SIG-M5 treated with dmso at 0.1 percent for 504 hours (cell line): ENCODE data around the gene BEGAIN.

Experiments used
- DNase-seq: peaks from one replicate; lab custom pipeline; 2025; ENCODE audit not compliant: unreplicated experiment; lab: John Stamatoyannopoulos, UW

BEGAIN gene

DNA sequence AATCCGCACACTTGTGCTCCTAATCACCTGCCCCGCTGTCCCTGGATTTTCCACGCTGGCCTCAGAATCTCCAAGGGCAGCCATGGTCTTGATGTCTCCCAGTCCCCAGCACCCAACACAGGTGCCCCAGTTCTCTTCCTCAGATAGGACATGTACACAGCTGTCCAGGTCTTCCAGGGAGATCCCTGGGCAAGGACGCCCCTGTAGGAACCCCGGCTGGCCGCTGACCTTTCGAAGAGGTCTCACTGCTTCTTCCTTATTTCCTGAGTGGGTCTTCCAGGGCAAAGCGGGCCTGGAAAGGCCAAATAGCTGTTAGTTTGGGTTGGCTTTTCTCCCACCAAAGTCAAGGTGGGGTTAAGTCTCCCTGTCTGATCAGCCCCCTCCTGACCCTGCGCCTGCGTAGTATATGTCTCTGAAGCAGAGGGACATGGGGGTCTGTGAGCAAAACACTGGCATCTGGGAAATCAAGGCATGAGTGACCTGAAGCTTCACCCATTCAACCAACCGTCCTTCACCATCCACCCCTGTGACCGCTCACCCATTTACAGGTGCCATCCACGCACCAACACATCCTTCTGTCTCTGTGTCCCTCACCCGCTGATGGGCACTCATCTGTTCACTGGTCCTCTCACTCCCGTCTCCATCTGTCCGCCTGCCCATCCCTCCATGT, 4.6 kb downstream of the BEGAIN start:
- DNase-seq: no peak

DNA sequence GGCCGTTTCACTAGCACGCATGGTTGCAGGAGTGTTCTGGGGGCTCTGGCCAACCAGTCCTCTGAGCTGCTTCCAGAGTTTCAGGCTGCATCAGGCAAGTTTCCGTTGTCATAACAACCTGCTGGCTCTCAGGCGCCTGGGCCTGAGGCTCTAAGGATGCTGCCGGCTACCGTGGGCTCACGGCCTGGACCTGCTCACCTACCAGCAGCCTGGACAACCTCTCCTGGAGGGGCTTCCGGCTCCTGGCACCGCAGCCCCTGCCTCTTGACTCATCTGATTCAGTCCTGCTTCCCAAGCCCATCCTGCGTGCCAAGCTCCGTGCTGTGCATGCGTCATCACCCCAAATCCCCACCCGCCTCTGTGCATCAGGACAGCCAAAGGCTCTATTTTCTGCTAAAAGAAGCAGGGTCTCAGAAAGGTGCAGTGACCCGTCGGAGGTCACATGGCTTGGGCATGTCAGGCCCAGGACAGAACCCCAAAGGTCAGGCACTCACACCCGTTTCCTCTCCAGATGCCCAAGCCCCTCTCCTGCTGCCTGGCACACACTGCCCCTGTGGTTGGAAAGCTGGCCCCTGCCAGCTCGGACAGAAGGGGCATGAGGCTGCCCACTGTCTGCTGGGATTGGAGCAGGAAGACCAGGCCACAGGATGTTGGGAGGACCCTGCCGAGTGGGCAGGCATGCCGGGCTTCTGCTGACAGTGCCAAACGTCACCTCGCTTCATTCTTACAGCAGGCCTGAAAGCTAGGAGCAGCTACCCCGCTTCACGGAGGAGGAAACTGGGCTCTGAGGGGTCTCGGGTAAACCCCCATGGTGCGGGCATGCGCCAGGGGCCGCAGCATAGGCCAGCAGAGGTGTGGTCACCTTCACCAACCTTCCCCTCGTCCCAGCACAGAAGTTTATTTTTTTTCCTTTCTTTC, 5.7 kb downstream of the BEGAIN start:
- DNase-seq: no peak

DNA sequence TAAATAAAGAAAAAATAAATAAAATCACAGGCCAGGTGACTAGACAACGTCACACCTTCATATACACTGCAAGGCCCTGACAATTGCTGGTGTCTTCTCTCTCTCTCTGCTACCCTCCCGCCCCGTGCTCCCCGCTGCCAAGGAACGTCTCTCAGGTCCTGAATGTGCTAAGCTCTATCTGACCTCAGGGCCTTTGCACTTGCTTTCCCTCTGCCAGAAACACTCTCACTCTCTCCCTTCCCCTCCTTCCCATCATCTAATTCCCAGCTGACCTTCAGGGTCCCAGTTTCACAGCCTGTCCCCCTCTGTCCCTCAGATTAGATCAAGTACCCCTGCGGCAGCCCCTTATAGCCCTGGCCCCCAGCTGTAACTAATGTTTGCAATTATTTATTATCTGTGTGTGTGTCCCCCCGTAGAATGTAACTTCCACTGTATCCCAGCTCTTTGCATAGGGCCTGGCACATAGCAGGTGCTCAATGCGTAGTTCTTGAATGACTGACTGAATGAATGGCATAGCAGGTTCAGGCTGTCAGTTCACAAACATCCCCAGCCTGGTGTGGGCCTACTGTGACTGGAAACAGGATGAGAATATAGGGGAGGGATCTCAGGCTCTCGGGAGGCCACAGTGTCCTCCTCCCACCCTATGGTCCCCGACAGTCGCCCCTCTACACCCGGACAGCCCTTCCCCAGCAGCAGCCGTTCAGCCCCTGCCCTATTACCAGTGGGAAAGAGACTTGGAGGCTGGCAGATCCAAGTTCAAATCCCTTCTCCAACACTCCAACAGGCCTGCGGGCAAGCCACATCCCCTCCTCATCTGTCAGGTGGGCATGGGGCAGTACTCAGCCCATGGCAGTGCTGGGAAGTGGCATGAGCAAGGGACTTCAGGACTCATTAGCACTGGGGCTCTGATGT, 6.6 kb downstream of the BEGAIN start:
- DNase-seq: no peak

DNA sequence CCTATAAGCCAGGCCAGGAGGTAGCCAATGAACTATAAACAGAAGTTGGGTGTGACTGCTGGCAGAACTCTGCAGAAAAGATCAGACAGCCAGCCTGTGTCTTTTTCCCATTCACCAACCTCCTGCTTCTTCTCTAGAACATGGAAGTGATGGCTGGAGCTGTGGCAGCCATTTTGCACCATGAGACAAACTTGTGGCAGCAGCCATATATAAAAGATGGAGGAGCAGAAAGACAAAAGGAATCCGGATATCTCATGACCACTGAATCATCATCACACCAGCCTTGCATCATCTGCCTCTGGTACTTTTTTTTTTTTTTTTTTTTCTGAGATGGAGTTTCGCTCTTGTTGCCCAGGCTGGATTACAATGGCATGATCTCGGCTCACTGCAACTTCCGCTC, 8.7 kb downstream of the BEGAIN start:
- no peak for DNase-seq

DNA sequence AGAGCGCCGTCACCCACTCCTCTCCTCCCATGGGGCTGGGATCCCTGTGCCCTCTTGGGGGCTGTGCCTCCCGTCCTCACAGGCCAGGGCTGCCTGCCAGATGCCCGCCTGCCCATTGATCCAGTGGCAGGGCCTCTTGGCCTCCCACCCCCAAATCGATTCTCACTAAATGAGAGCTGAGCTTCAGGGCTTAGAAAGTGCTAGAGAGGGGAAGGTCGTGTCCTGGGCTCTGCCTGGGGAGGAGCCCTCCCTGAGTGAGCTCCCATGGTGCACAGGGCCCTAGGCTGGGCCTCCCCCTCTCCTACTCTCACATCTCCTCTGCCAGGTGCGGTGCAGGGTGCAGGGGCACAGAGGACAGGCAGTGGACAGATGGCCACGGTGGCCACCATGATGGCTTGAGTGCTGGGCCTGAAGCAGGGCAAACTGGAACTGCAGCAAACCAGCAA, 9.2 kb downstream of the BEGAIN start:
- DNase-seq: no peak

DNA sequence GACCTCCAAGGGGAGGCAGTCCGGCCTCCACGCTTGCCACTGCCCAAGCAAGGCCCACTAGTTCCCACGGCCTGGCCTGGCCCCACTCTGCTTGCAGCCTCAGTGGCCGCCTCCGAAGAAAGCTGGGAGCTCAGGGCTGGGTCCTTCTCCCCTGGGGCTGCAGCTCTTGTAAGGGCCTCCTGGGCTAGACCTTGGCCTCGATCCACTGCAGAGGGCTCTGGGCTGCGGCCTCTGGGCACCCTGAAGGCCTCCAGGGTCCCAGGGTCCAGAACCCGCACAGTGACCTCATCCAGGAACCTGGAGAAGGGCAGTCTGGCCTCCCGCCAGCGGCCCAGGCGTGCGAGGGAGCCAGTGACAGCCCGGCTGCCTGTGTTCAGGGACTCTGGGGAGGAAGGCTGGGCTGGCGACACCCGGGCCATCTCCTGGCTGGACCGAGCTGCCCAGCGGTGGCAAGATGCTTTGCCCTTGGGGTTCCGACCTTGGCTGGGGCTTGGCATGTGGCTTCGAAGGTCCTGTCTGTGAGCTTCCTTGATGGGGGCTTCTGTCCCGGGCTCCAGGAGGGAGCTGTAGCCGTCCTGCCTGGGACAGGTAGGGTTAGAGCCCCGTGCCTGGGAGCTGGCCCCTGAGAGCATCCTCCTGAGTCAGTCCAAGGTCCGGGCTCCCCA, 9.8 kb downstream of the BEGAIN start:
- DNase-seq: no peak

DNA sequence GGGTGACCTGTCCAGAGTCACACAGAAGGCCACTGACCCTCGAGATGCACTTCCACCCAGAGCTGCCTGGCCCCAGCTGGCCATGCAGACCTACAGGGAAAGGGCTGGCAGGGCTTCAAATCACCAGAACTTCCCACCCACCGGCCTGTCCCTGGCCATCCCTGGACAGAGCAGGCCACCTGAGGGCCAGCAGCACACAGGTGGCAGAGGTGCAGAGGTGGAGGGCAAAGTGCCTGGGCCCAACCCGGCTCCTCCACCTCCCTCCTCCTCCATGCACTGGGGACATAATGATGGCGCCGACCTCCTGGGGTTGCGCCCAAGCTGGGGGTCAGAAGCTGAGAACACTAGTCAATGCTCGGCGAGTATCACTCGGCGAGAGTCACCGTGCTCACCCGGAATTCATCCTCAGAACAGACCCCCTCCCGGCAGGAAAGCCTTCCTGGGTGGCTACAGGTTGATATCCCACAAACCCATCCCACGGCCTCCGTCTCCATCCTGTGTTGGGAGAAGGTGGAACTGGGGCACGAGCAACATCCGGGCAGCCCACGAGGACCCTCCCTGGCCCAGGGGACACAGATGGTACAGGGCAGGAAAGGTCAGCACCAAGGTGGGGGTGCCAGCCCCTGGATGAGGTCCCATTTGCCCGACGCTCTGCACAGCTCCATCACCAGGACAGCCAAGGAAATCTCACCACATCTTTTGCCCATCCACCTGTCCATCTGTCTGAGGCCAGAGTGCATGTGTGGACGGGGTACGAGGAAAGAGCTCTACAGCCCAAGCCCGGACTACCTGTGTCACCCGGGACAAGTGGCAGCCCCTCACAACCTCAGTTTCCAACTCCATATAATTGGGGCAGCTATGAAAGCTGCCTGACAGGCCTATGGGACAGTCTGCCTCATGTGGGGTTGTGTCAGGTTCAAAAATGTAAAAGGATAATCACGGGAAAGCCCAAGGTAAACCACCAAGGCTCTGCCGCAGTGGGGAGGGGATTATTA, 10.8 kb downstream of the BEGAIN start:
- DNase-seq: no peak

DNA sequence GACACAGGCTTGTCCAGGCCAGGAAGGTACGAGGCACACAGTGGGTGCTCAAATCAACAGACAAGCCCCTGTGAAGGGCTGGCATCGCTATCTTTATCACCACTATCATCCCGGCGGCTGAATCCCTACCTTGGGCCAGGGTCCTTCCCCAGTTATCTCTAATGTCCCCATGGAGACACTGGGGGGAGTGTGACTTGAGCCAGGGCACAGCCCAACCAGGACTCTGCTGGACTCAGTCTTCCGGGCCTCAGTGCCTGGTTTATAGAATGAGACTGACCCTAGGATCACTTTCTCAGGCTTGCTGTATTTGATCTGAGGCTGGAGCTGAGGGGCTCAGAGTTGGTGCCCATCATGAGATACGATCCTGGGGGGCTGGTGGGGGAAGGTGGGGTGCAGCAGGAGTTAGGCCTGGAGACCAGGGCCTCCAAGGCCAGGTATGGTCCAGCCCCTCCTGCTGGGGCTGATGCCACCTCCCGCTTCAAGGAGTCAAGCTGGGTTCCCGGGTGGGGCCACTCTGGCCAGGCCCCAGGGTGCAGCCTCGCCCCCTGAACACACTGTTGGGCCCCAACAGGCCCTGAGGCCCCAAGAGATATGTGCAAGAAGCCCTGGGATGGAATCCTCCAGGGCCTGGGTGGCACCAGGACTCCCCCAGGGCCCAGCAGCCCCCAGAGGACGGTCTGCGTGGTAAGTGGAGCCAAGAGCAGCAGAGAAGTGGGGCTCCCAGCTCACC, 11.8 kb downstream of the BEGAIN start:
- DNase-seq: no peak

DNA sequence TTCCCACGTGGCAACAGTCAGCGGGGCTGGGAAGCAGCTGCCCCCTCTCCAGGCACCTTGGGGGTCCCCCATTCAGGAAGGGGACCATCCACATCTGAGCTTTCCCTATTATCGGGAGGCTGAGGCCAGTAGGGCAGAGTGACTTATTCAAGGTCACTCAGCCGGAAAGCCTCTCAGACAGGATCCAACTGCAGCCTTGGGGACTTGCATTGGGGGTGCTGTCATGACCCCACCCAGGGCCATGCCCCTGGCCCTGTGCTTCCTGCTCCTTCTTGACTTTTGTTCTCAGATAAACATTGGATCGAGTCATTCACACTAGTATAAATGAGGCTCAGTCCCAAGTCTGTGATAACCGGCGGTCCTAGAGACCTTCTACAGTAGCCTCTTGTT, 12.6 kb downstream of the BEGAIN start:
- no peak for DNase-seq

DNA sequence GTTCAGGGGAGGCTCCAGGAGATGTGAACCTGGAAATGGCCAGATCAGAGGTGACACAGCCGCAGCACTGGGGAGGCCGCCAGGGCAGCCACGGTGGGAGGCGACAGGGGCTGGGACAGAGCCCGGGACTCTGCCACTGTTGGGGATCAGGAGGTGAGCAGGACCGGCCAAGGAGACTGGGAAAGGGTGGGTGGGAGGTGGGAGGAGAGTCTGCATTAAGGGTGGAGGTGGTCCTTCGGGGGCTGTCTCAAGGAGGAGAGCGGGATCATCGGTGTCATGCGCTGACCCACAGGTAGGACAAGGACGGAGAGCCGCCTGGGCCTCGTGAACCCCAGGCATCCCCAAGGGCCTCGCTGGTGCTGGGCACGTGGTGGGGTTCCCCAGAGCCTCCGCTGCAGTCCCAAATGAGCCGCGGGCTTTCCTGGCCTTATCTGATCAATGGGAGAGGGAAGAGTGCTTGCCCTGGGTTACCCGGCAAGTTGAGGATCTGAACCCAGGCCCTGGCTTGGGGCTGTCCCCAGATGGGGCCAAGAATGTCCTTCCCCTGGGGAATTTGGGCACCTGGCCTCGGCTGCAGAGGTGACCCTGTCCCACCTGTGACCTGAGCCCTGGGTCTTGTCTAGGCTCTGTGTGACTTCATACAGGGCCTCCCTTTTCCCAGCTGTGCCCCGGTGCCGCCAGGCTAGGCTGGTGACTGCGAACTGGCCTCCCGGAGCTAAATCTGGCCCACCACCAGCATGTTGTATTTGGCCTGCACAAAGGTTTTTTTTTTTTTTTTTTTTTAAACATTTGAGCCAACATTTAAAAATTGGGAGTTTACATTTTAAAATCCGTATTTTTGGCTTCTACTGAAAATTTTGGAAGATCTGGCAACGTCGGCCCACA, 13.2 kb downstream of the BEGAIN start:
- no peak for DNase-seq

DNA sequence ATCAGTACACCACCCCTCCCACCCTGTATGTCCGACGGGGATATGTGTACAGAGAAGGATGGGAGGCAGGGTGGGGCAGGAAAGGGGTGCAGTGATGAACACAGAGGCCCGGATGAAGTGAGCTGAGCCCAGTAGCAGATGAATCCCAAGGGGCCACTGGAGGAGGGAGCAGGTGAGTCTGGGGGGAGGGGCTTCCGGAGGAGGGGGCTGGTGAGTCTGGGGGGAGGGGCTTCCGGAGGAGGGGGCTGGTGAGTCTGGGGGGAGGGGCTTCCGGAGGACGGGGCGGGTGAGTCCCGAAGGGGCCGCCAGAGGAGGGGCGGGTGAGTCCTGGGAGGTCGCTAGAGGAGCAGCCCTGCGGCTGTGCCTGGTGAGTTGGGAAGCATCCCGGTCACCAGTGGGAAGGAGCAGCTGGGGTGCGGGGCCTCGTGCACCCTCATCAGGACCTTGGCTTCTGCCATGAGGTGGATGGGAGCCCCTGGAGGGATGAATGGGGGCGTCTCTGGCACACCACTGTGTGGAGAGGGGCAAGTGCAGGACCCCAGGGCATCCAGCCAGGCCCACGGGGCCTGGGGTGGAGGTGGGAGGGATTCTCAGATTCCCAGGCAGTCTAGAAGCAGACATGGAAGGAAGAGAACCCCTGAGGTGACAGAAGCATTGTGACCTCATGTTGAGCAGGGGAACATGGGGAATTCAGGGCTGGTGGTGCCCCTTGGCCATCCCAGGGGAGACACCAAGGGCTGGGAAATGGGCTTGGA, 14.0 kb downstream of the BEGAIN start:
- no peak for DNase-seq

DNA sequence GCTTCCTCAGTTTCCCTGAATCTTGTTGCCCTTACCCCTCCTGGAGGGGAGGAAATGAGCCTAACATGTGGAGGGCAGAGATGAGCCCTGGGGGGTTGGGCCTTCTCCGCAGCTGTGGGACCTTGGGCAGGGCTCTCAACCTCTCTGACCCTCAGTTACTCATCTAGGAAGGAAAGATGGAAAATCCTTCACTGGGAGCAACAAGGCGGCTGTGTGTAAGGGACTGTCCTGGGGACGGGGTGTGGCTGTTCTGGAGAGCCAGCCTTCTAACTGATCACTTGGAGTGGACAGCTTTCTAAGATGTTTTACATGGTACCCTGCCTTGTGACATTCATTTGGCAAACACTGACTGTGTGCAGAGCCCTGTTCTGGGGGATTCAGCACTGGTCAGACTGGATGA, 14.7 kb downstream of the BEGAIN start:
- no peak for DNase-seq

DNA sequence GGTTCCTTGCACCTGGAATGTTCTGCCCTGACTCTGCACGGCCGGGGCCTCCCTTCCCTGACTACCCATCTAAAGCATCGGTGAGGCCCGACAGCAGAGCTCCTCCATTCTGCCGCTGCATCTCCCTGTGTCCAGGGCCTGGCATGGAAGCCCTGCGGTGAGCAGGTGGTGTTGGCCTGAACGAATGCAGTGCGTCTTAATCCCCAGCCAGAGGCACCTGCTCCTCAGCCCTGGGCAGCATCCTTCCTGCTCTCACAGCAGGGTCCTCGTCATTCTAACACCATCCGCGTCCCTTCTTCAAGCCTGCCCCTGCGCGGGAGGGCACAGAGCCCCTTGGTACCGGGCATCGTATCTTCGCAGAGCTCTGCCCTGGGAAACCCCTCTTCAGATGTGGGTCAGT, 15.4 kb downstream of the BEGAIN start:
- DNase-seq: no peak

DNA sequence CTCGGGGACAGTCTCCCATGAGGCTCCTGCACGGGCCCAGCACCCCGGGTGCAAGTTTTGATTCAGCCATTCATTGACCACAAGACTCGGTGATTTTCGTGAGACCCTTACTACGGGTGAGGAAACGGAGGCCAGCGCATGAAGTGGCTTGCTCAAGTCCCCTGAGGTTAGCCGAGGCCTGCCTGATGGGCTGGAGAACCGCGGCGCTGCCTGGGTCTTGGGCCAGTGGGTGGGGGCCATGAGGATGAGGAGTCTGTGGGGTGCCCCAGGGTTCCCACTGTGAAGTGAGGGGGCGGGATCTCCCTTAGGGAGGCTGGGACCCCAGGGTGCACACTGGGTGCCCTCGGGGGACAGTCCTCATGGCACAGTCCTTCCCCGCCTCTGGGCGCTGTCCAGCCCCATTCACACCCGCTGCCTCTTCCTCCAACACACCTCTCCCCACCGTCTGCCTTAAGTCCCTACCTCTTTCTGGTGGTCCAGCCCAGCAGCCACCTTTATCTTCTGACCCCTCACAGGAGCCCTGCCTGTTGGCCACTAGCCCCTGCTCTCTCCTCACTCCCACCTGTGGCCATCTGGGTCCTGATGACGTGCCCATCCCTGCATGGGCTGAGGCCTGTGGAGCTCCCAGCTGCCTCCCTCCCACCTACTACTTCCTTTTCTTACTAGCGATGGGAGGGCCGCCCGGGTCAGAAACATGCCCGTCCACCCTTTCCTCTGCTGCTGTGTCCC, 16.3 kb downstream of the BEGAIN start:
- no peak for DNase-seq

DNA sequence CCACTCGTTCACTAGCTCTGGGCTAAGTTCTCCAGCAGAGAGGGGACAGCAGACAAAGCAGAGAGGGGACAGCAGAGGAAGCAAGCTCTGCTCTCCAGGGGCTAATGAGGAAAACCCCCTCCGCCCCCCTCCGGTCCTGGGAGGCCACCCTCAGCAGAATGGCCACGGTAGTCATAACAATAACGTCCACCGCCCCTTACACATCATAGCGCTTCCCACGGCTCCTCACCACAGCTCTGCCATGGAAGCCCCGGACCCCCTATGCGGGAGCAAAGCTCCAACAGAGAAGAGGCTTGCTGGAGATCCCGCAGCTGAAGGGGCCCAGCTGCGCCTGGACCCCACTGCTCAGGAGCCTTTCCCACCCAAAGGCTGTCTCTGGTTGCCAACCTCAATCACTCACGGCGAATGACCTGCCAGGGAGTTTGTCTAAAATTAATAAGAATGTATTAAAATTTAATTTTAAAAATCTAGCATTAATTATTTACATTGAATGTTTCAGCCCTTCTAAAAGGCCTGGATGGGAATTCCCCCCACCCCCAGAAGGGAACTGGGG, 17.4 kb downstream of the BEGAIN start:
- DNase-seq: no peak

DNA sequence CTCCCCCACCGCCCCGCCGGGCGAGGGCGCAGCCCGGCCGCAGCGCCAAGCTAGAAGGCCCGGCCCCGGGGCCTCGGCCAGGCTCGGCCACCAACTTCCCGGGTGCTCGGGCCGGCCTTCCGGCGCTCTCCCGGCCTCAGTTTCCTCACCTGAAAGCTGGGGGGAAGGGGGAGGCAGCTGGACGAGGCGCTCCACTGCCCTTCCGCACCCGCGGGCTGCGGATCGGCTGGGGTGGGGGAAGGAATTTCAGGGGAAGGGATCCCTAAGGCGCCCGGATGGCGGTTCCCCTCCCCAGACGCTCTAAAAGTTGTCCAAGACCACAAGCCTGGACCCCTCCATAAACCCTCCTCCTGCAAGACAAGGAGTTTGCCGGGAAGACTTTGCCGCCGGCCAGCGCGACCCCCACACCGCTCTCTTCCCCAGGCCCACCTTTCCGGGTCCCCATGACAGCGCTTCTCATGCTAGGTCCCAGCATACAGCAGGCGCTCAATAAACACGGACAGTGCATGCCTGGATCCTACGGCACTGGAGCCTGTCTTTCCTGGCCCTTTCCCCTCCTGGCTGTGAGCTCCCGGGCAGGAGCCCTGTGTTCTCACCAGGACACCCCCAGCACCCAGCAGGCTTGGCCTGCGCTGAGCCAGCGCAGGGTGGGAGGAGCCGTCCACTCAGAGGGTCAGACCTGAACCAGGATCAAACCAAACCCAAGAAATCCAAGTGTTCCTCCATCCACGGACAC, 18.1 kb downstream of the BEGAIN start:
- DNase-seq: no peak
